GM21786 (cell line): ENCODE data around the gene LY6G5B.

Experiments used
- ATAC-seq: cut with Tn5 transposase; IDR thresholded peaks from one replicate; pipeline ENCODE4 v1.9.1; 2021; ENCODE audit not compliant: unreplicated experiment

Gene LY6G5B

GRCh38 chr6:31662124-31662723 is 7.6 kb upstream of the LY6G5B start:
- no peak for ATAC-seq

GRCh38 chr6:31663126-31663960 is 6.4 kb upstream of the LY6G5B start:
- ATAC-seq = no peak

- no peak for ATAC-seq
These were observed 5.6 kb upstream of the LY6G5B start for GRCh38 chr6:31663961-31664789.

- no peak for ATAC-seq
These were observed 4.8 kb upstream of the LY6G5B start, which contains the start of gene GPANK1 for GRCh38 chr6:31664790-31665500. TSS of gene GPANK1 (minus strand) at chr6:31664997. CDS start at chr6:31664478, 519 bp downstream.

GRCh38 chr6:31665501-31666336 is 4.1 kb upstream of the LY6G5B start, which contains the start of gene CSNK2B:
TSS of gene CSNK2B (plus strand) at chr6:31666080. CDS start at chr6:31666832, 752 bp downstream.
- ATAC-seq = peak; percentile 82

- no peak for ATAC-seq
These were observed 3.3 kb upstream of the LY6G5B start for GRCh38 chr6:31666337-31666965.

GRCh38 chr6:31676322-31676903 is 6.6 kb downstream of the LY6G5B start:
- no peak for ATAC-seq

GRCh38 chr6:31676904-31677303 is 7.1 kb downstream of the LY6G5B start:
- ATAC-seq = no peak

GRCh38 chr6:31677955-31678354 is 8.2 kb downstream of the LY6G5B start:
- no peak for ATAC-seq

GRCh38 chr6:31680226-31681134 is 10.7 kb downstream of the LY6G5B start, which contains the start of gene LY6G5C:
TSS of gene LY6G5C (minus strand) at chr6:31681067. CDS start at chr6:31680373, 694 bp downstream.
- ATAC-seq = no peak

- ATAC-seq = no peak
These were observed 11.4 kb downstream of the LY6G5B start for GRCh38 chr6:31681135-31681671.

GRCh38 chr6:31683591-31683990 is 13.8 kb downstream of the LY6G5B start:
- ATAC-seq = no peak

- ATAC-seq = no peak
These were observed 16.7 kb downstream of the LY6G5B start for GRCh38 chr6:31686483-31686882.

GRCh38 chr6:31687321-31687720 is 17.5 kb downstream of the LY6G5B start:
- ATAC-seq = no peak

GRCh38 chr6:31687860-31688693 is 18.3 kb downstream of the LY6G5B start:
- no peak for ATAC-seq

GRCh38 chr6:31689249-31690110 is 19.7 kb downstream of the LY6G5B start:
- no peak for ATAC-seq
